Tibial artery (tissue), 4 donors: ENCODE measurements around the gene LINC01488.
A peak's percentile ranks its signal among the peaks of the same experiment; 100 is the strongest.

Source experiments
- DNase-seq, 2 donors: peaks; one replicate each; pipeline ENCODE4 v3.0.0-alpha.2; 2019
- H3K27ac ChIP-seq, 2 donors: fragments of 200-600 bp; sonication (generic) in 1 of 2; 1 replicate in 1 of 2; 2 replicates in 1 of 2; pipeline ENCODE4 v1.5.1; 2018 to 2019; ENCODE audit warnings: mild to moderate bottlenecking in 1 of 2
- H3K27me3 ChIP-seq, 2 donors: fragments of 200-600 bp; sonication (generic) in 1 of 2; one replicate each; pipeline versions ENCODE4 v1.5.1 to v1.6.0; 2016 to 2019
- H3K36me3 ChIP-seq, 3 donors: fragments of 200-600 bp; sonication (generic) in 2 of 3; one replicate each; pipeline ENCODE4 v1.5.1; 2016 to 2019; ENCODE audit warnings: mild to moderate bottlenecking in 2 of 3
- H3K4me1 ChIP-seq, 4 donors: fragments of 200-600 bp; sonication (generic) in 2 of 4; 1 replicate in 3 of 4; 2 replicates in 1 of 4; pipeline ENCODE4 v1.5.1; 2016 to 2019
- H3K4me3 ChIP-seq, 2 donors: fragments of 200-600 bp; sonication (generic) in 1 of 2; 1 replicate in 1 of 2; 2 replicates in 1 of 2; pipeline ENCODE4 v1.5.1; 2018 to 2019; ENCODE audit warnings: mild to moderate bottlenecking in 2 of 2
- H3K9me3 ChIP-seq, 3 donors: fragments of 200-600 bp; sonication (generic) in 1 of 3; one replicate each; pipeline ENCODE4 v1.5.1; 2016 to 2019
- CTCF ChIP-seq, 2 experiments: fragments of 200-600 bp in 1 of 2; fragments of 450-650 bp in 1 of 2; IDR thresholded peaks; one replicate each; pipeline ENCODE4 v1.5.1; 2017 to 2019; ENCODE audit warnings: antibody characterized with exemption in 2 of 2, mild to moderate bottlenecking in 1 of 2, moderate library complexity in 1 of 2
- intact Hi-C: fragments of 100-400 bp; cut with DNase I; formaldehyde crosslinking; loops from one replicate; pipeline ENCODE4 v1.15.0; 2023; ENCODE audit warnings: low total_unique reads

LINC01488 gene

DNA sequence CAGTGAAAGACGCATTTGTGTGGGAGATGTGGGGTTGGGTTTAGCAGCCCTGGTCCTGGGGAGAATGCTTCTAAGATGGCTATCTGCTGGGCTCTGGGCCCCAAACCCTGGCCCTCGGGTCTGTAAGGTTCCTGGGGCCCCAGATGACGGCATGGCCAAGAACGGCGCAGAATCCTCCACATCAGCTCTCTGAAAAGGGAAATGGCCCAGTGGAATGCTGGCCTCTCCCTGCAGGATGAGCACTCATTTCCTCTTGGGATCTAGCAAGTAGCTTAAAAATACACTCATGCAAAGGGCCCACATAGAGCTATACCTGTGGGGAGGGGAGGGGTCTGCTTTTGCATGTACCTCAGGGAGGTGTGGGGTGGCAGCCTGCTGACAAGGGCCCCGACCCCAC is 37.5 kb upstream of the LINC01488 start:
- Histone ChIP-seq H3K27me3 (no peaks in the 10 kb centered on the region), H3K4me3 (peak overlapping the region; percentile 44 to 61), H3K4me1 (peaks cover 0 to 29% (median 25%) of the 10 kb centered on the region in 4 donors), H3K36me3 (no peaks in the 10 kb centered on the region), H3K9me3 (no peaks in the 10 kb centered on the region), H3K27ac (peak overlapping the region; percentile 49 to 53)
- intact Hi-C loops: no loop called here
- no peak for TF ChIP-seq CTCF (IDR thresholded peaks at IDR 0.05)
- peak in 1 of 2 donors; percentile 67 for DNase-seq

GRCh38 chr11:69444381-69445130 is 36.9 kb upstream of the LINC01488 start:
- H3K4me3 ChIP-seq: peak overlapping the region; percentile 13 to 15
- H3K36me3 ChIP-seq: no peaks in the 10 kb centered on the region
- intact Hi-C loops: no loop called here
- peak overlapping the region; percentile 19 to 53 for H3K27ac ChIP-seq
- peak; percentile 73 to 85 for DNase-seq
- H3K9me3 ChIP-seq: no peaks in the 10 kb centered on the region
- peaks cover 0 to 35% (median 29%) of the 10 kb centered on the region in 4 donors for H3K4me1 ChIP-seq
- peak in 1 of 2 experiments; percentile 21 for TF ChIP-seq CTCF (IDR thresholded peaks at IDR 0.05)
- no peaks in the 10 kb centered on the region for H3K27me3 ChIP-seq

- no peaks in the 10 kb centered on the region for H3K36me3 ChIP-seq
- peak overlapping the region; percentile 19 to 53 for H3K27ac ChIP-seq
- H3K4me3 ChIP-seq: peak overlapping the region in 1 of 2 donors; percentile 13
- H3K9me3 ChIP-seq: no peaks in the 10 kb centered on the region
- H3K27me3 ChIP-seq: no peaks in the 10 kb centered on the region
- peaks cover 0 to 41% (median 33%) of the 10 kb centered on the region in 4 donors for H3K4me1 ChIP-seq
- DNase-seq: peak; percentile 38 to 69
- intact Hi-C loops: no loop called here
- TF ChIP-seq CTCF (IDR thresholded peaks at IDR 0.05): no peak
These were observed 36.4 kb upstream of the LINC01488 start for GRCh38 chr11:69445131-69445470.

- intact Hi-C loops: no loop called here
- no peak for TF ChIP-seq CTCF (IDR thresholded peaks at IDR 0.05)
- no peak overlapping the region for H3K4me3 ChIP-seq
- H3K36me3 ChIP-seq: no peaks in the 10 kb centered on the region
- DNase-seq: peak in 1 of 2 donors; percentile 58
- H3K9me3 ChIP-seq: no peaks in the 10 kb centered on the region
- H3K27ac ChIP-seq: no peak overlapping the region
- no peaks in the 10 kb centered on the region for H3K27me3 ChIP-seq
- peaks cover 0 to 43% (median 34%) of the 10 kb centered on the region in 4 donors for H3K4me1 ChIP-seq
These were observed 35.4 kb upstream of the LINC01488 start for GRCh38 chr11:69446108-69446507.

- DNase-seq: peak in 1 of 2 donors; percentile 62
- Histone ChIP-seq H3K9me3 (no peaks in the 10 kb centered on the region), H3K36me3 (no peaks in the 10 kb centered on the region), H3K4me3 (no peak overlapping the region), H3K27me3 (no peaks in the 10 kb centered on the region), H3K4me1 (peaks cover 0 to 41% (median 31%) of the 10 kb centered on the region in 4 donors), H3K27ac (no peak overlapping the region)
- intact Hi-C loops: no loop called here
- no peak for TF ChIP-seq CTCF (IDR thresholded peaks at IDR 0.05)
These were observed 33.7 kb upstream of the LINC01488 start for GRCh38 chr11:69447786-69448185.
